CD4-positive, alpha-beta T cell (primary cell): ENCODE results near the gene KMT2D. TPM values are rescaled to one million over a fixed set of nuclear protein-coding genes. Genes with fewer than 3 reads are reported as not detected.

Experiments
- ATAC-seq: fragments of 200-7000 bp; cut with Tn5 transposase; one replicate; pipeline ENCODE4 v1.10.0; 2022; ENCODE audit warnings: mild to moderate bottlenecking; ENCODE audit not compliant: poor library complexity
- CTCF ChIA-PET: fragments of 350-600 bp; sonication (Branson Sonifier 250); formaldehyde crosslinking; loops from one replicate; lab custom pipeline; 2021; ENCODE audit warnings: antibody characterized with exemption, inconsistent platforms; lab: Charles Lee
- POLR2A ChIA-PET: fragments of 350-600 bp; sonication (Branson Sonifier 250); formaldehyde crosslinking; loops from one replicate; lab custom pipeline; 2021; ENCODE audit warnings: antibody characterized with exemption, inconsistent platforms; lab: Charles Lee
- DNase-seq, 14 experiments: peaks; one replicate each; pipeline ENCODE4 v3.0.0-alpha.2; 2013 to 2020; ENCODE audit warnings: mixed read lengths in 2 of 14
- H3K27ac ChIP-seq, 2 donors: one replicate each; pipeline versions ENCODE4 v1.5.1 to v1.7.0; 2013; ENCODE audit warnings: low read length in 2 of 2, low read depth in 1 of 2, mild to moderate bottlenecking in 1 of 2
- H3K27me3 ChIP-seq, 2 experiments: 1 replicate in 1 of 2; 2 replicates in 1 of 2; pipeline versions ENCODE4 v1.6.1 to v1.7.0; 2013; ENCODE audit warnings: low read length in 2 of 2, control low read depth in 1 of 2, mild to moderate bottlenecking in 1 of 2, moderate library complexity in 1 of 2; ENCODE audit not compliant: insufficient read depth in 2 of 2, control insufficient read depth in 1 of 2
- H3K36me3 ChIP-seq: one replicate; pipeline ENCODE4 v1.6.1; 2013; ENCODE audit warnings: low read length, control low read depth; ENCODE audit not compliant: insufficient read depth
- H3K4me1 ChIP-seq: one replicate; pipeline ENCODE4 v1.6.1; 2013; ENCODE audit warnings: low read length, control low read depth; ENCODE audit not compliant: insufficient read depth
- H3K4me3 ChIP-seq: one replicate; pipeline ENCODE4 v1.5.1; 2013; ENCODE audit warnings: mild to moderate bottlenecking, low read length, moderate library complexity
- H3K9me3 ChIP-seq, 2 experiments: 1 replicate in 1 of 2; 2 replicates in 1 of 2; pipeline versions ENCODE4 v1.6.1 to v1.7.0; 2013; ENCODE audit warnings: low read length in 2 of 2, mild to moderate bottlenecking in 2 of 2, control low read depth in 1 of 2, moderate library complexity in 1 of 2; ENCODE audit not compliant: control insufficient read depth in 1 of 2, insufficient read depth in 1 of 2
- H3K27ac Mint-ChIP-seq: one replicate; pipeline ENCODE4 v1.8.0; 2020; ENCODE audit warnings: mixed read lengths
- H3K27me3 Mint-ChIP-seq: one replicate; pipeline ENCODE4 v1.8.0; 2021; ENCODE audit warnings: mixed read lengths
- H3K36me3 Mint-ChIP-seq: one replicate; pipeline ENCODE4 v1.8.0; 2021; ENCODE audit warnings: low read depth, mixed read lengths
- H3K4me1 Mint-ChIP-seq: one replicate; pipeline ENCODE4 v1.8.0; 2021; ENCODE audit warnings: low read depth, mixed read lengths
- H3K4me3 Mint-ChIP-seq: one replicate; pipeline ENCODE4 v1.8.0; 2020; ENCODE audit warnings: mild to moderate bottlenecking, mixed read lengths
- H3K9me3 Mint-ChIP-seq: one replicate; pipeline ENCODE4 v1.8.0; 2020; ENCODE audit warnings: mixed read lengths
- intact Hi-C, 2 experiments: fragments of 100-400 bp; cut with DNase I in 1 of 2; cut with micrococcal nuclease in 1 of 2; formaldehyde crosslinking; loops; one replicate each; pipeline versions ENCODE4 v1.15.1 to v1.9.0; 2023 to 2025; cut with DNase I, micrococcal nuclease
- total RNA-seq, 174 experiments: library from RNA in 2 of 174; stranded (reverse) in 2 of 174; gene quantifications; one replicate each; pipeline ENCODE4 v1.2.3 and lab custom pipeline; 2021 to 2026
- TF ChIP-seq, protein P1 (sequence below): fragments of 200-600 bp; IDR thresholded peaks from one replicate; pipeline ENCODE4 v1.8.0; 2022; ENCODE audit warnings: antibody characterized with exemption, mild to moderate bottlenecking

Gene KMT2D
- total RNA-seq, 2 experiments from 2014 or later: 107 to 110 TPM

DNA sequence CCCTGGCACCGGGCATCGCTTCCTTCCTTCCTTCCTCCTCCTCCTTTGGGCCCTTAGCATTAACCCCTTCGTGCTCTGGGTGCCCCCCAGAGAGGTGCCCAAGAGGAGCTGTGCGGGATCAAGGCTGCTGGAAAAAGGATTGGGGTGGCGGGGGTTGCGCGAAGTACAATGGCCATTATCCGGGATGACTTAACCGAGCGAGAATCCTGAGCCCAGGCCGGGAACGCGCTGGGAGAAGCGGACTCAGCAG is 31.2 kb upstream of the KMT2D start:
- CTCF ChIA-PET: interaction anchor here (1.0 to 3.1 kb wide), 13 partner anchors 17 to 239 kb away, joined by 3 to 29 read pairs (median 4); partner anchors contain the start of genes DDX23, LMBR1L, RHEBL1 and TUBA1B
- Histone ChIP-seq H3K27ac (no peak overlapping the region), H3K9me3 (peaks cover 0 to 19% of the 10 kb centered on the region in 2 experiments), H3K36me3 (peaks cover under 1% of the 10 kb centered on the region), H3K27me3 (peaks cover 61 to 67% of the 10 kb centered on the region in 2 experiments), H3K4me1 (peaks cover 70% of the 10 kb centered on the region), H3K4me3 (no peak overlapping the region)
- ATAC-seq (no peak), DNase-seq (no peak)
- TF ChIP-seq, protein P1, sequence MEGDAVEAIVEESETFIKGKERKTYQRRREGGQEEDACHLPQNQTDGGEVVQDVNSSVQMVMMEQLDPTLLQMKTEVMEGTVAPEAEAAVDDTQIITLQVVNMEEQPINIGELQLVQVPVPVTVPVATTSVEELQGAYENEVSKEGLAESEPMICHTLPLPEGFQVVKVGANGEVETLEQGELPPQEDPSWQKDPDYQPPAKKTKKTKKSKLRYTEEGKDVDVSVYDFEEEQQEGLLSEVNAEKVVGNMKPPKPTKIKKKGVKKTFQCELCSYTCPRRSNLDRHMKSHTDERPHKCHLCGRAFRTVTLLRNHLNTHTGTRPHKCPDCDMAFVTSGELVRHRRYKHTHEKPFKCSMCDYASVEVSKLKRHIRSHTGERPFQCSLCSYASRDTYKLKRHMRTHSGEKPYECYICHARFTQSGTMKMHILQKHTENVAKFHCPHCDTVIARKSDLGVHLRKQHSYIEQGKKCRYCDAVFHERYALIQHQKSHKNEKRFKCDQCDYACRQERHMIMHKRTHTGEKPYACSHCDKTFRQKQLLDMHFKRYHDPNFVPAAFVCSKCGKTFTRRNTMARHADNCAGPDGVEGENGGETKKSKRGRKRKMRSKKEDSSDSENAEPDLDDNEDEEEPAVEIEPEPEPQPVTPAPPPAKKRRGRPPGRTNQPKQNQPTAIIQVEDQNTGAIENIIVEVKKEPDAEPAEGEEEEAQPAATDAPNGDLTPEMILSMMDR: no peak
- Mint-ChIP-seq H3K9me3 (no peaks in the 10 kb centered on the region), H3K4me1 (peaks cover 75% of the 10 kb centered on the region), H3K27me3 (peaks cover 79% of the 10 kb centered on the region), H3K4me3 (peak overlapping the region; percentile 54), H3K36me3 (peaks cover 5% of the 10 kb centered on the region), H3K27ac (no peak overlapping the region)
- POLR2A ChIA-PET: interaction anchor here (1.0 to 5.1 kb wide), 6 partner anchors 8 to 240 kb away, joined by 3 to 42 read pairs (median 8); partner anchors contain the start of genes DDX23, LMBR1L, TUBA1A and TUBA1B
- intact Hi-C loops: loop anchor here in 1 of 2 experiments (2.0 kb wide), 1 partner anchor 95 kb away; no protein-coding TSS in a partner anchor

DNA sequence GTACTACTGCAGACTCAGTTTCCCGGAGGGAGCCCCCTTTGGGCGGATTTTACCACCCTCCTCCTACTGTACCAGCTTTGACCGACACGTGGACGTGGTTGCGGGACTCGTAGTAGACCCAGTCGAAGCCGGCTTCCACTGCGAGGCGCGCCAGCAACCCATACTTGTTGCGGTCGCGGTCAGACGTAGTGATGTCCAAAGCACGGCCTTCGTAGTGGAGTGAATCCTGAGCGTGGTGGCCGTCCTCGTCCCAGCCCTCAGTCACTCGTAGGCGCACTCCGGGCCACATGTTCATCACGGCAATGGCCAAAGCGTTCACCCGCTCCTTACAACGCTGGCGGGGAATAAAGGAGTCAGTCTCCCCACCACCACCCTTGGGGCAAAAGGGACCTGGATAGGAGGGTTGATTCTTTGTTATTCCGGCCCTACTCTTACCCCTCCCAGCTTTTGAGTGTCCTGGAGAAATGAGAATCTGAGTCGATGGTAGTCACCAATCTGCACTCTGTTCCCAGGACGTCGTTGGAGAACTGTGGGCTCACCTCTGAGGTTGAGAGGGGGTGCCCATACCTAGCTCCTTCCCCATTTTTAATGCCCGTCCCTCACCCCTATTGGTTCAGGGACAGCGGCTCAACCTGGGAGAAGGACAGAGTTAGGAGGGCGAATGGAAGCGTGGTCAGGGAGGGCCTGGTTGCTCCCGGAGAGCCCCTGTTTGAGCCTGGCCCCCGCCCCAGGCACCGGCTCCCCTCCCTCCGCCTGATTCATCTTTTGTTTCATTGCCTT is 30.7 kb upstream of the KMT2D start:
- ChIA-PET POLR2A (interaction anchor here (1.0 to 4.9 kb wide), 5 partner anchors 9 to 239 kb away, joined by 3 to 42 read pairs (median 3); partner anchors contain the start of genes DDX23, TUBA1A and TUBA1B), CTCF (interaction anchor here (0.6 to 3.1 kb wide), 12 partner anchors 16 to 239 kb away, joined by 3 to 29 read pairs (median 4); partner anchors contain the start of genes DDX23, LMBR1L, RHEBL1 and TUBA1B)
- Mint-ChIP-seq H3K4me1 (peaks cover 75% of the 10 kb centered on the region), H3K27ac (no peak overlapping the region), H3K4me3 (peak overlapping the region; percentile 54), H3K36me3 (no peaks in the 10 kb centered on the region), H3K9me3 (no peaks in the 10 kb centered on the region), H3K27me3 (peaks cover 80% of the 10 kb centered on the region)
- Histone ChIP-seq H3K4me1 (peaks cover 70% of the 10 kb centered on the region), H3K9me3 (peaks cover 0 to 19% of the 10 kb centered on the region in 2 experiments), H3K36me3 (no peaks in the 10 kb centered on the region), H3K27ac (no peak overlapping the region), H3K27me3 (peaks cover 61 to 67% of the 10 kb centered on the region in 2 experiments), H3K4me3 (no peak overlapping the region)
- TF ChIP-seq, protein P1: no peak
- intact Hi-C loops: no loop called here
- DNase-seq (peak in 1 of 14 experiments; percentile 31), ATAC-seq (no peak)

DNA sequence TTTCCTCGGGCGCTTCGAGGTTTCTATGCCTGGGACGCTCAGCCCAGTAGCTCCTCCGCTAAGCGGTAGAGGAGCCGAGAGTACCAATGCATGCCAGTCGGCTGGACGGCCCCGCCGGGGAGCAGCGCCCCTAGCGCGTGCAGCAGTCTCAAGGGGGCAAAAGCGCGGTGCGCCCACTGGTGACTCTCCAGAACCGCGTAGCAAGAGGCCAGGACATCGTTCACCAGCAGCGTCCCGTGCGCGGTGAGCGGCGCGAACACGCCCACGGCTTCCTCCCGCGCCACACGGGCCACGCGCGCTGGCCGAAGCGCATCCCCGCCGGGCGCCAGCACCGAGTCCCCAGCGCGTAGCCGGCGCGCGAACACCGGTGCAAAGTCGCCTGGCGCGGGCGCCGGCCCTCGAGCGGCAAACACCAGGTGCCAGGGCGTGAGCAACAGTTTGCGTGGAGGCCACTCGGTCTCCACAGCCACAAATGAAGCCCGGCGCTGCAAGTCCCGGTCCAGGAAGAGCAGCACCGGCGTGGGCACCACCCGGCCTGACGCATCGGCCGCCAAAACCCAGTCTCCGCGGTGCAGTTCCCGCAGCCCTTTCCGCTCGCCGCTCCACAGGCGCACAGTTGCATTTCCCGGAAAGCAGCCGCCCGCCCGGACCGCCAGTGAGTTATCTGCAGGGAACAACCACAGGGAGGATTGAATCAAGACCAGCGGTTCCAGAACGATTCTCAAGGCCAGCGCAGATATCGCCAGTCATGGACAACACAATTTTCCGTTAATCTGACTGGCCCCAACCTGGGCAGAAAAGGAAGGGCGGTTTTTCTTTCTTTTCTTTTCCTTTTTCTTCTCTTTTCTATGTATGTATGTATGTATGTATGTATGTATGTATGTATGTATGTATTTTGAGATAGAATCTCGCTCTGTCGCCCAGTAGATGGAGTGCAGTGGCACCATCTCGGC is 29.5 kb upstream of the KMT2D start:
- Histone ChIP-seq H3K9me3 (peaks cover 0 to 19% of the 10 kb centered on the region in 2 experiments), H3K36me3 (no peaks in the 10 kb centered on the region), H3K4me1 (peaks cover 70% of the 10 kb centered on the region), H3K27ac (no peak overlapping the region), H3K4me3 (peak overlapping the region; percentile 36), H3K27me3 (peaks cover 61 to 67% of the 10 kb centered on the region in 2 experiments)
- CTCF ChIA-PET: interaction anchor here (0.7 to 3.7 kb wide), 5 partner anchors 9 to 40 kb away, joined by 4 to 46 read pairs (median 29); no protein-coding TSS in a partner anchor
- POLR2A ChIA-PET: interaction anchor here (1.3 to 4.9 kb wide), 8 partner anchors 8 to 145 kb away, joined by 3 to 42 read pairs (median 15); partner anchors contain the start of genes LMBR1L, RHEBL1, TUBA1A and TUBA1B
- Mint-ChIP-seq H3K27ac (no peak overlapping the region), H3K36me3 (no peaks in the 10 kb centered on the region), H3K27me3 (peaks cover 75% of the 10 kb centered on the region), H3K9me3 (no peaks in the 10 kb centered on the region), H3K4me1 (peaks cover 68% of the 10 kb centered on the region), H3K4me3 (peak overlapping the region; percentile 82)
- ATAC-seq (peak; percentile 7), DNase-seq (peak in 8 of 14 experiments; percentile 18 to 63 (median 45))
- TF ChIP-seq, protein P1: no peak
- intact Hi-C loops: loop anchor here (2.0 kb wide), 2 partner anchors 25 to 41 kb away; partner anchors contain the start of gene TUBA1B (in 1 of the 2)
